SIG-M5 treated with dmso at 0.1 percent for 504 hours (cell line): ENCODE data around the gene TGM6.

Source experiments
- DNase-seq: peaks from one replicate; lab custom pipeline; 2025; ENCODE audit not compliant: unreplicated experiment; lab: John Stamatoyannopoulos, UW

Gene TGM6

GRCh38 chr20:2380601-2381000 is at the start of gene TGM6:
TGM6 (plus strand) TSS chr20:2380901; CDS start chr20:2380969, 68 bp downstream.
- DNase-seq = no peak

DNA sequence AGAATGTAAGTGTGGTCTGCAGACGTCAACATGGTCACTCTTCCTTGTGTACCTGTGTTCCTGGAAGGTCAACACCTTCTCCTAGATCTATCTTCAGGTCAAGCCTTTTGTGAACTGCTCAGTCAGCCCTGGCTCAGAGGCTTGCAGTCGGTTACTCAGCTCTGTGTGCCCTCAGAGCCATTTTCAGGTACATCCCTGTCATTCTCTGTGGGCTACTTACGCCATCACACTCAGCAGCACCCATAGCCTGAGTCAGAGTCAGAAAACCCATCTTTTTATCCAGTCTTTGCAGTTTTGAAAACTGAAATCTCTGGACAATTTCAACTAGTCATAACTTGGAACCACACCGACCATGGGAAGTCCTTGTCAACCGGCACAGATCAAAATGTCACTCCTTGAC is 49.6 kb upstream of the TGM6 start:
- no peak for DNase-seq

DNA sequence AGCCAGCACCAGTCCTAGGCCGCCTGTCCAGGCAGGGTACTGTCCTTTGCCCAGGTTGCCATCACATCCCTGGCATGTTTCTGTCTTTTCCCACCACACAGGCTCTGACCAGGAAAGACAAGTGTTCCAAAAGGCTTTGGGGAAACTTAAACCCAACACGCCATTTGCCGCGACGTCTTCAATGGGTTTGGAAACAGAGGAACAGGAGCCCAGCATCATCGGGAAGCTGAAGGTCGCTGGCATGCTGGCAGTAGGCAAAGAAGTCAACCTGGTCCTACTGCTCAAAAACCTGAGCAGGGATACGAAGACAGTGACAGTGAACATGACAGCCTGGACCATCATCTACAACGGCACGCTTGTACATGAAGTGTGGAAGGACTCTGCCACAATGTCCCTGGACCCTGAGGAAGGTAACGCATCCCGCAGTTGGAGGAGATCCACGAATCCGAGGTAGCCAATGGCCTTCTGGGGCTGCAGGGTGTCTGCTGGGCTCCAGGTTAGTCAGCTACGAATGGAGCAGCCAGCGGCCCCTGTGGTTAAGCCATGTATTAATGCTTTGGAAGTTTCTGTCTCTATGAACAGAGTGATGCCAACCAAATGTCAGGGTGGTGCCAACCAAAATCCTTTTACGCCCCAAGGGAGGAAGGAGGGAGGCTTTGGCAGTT is 48.7 kb upstream of the TGM6 start:
- DNase-seq = no peak

DNA sequence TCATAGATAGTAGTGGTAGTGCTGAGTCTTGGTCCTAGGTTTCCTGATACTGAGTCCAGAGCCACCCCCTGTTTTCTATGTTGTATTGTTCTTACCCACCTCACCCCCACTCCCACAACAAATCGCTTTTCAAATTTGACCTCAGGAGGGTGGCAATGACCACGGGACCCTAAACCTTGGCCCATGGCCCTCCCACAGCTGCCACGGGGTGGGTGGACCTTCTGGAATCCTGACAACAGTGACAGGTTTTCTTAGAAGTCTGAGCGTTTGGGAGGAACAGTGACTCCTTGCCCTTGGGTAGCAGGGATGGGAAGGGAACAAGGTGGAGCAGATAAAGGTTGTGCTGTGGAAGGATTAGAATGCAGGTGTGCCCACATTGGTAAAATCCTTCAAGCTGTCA is 48.0 kb upstream of the TGM6 start:
- no peak for DNase-seq

GRCh38 chr20:2333821-2334220 is 46.9 kb upstream of the TGM6 start:
- DNase-seq = no peak

GRCh38 chr20:2335096-2335870 is 45.4 kb upstream of the TGM6 start:
- no peak for DNase-seq

DNA sequence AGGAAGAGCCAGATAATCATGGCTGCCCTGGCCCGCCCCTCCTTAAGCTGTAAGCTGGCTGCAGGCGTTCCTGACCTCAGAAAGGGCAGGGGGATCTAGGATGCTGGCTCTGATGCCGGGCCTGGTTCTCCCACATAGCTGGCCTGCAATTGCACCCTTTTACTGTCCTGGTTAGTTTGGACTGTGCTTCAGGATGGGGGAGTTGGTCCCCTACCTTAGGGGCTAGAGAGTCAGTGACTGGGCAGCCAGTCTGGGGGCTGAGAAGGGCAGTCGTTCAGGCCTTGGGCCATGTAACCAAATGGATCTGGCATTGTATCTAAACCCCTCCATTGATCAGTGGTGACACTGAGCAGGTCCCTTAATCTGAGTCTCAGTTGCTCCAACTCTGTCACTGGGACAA is 44.2 kb upstream of the TGM6 start:
- DNase-seq = no peak

DNA sequence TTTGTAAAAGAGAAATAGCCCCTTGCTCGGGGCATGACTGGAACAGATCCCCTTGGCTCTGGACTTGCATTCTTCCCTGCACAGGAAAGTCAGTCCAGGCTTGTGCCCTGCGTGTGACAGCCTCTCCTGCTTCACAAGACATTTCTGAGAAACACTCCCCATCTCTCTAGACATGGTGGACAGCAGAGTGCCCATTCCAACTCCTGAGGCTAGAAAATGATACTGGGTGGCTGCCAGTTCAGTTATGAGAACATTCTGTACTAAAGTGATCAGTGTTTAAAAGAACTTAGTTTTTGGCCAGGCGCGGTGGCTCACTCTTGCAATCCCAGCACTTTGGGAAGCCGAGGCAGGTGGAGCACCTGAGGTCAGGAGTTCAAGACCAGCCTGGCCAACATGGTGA is 43.6 kb upstream of the TGM6 start:
- DNase-seq = no peak

DNA sequence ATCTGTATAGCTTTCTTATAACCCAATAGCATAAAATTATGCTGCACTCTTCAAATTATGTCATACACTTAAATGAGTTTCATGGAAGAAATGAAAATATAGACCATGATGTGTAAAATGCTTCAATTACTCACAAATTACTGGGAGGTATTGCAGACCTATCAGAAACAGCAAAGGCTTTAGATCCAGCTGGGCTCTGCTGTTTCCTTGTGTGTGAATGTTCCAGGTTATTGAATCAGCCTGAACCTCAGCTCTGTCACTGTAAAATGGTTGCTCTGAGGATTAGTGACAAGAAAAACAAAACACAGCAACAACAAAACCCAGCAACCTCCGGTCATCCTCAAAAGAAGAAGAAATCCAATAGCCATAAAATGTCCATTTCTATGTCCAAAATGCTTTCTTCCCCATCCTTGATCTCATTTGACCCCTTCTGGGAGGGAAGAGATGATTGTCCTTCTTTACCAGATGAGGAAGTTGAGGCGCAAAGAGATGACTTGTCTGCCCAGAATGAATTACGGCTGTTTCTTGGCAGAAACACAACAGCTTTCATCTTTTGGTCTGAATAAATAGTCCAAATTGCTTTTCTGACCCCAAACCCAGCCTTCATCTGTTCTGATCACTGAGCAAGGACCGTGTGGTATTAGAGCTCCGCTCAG is 42.2 kb upstream of the TGM6 start:
- DNase-seq = no peak

DNA sequence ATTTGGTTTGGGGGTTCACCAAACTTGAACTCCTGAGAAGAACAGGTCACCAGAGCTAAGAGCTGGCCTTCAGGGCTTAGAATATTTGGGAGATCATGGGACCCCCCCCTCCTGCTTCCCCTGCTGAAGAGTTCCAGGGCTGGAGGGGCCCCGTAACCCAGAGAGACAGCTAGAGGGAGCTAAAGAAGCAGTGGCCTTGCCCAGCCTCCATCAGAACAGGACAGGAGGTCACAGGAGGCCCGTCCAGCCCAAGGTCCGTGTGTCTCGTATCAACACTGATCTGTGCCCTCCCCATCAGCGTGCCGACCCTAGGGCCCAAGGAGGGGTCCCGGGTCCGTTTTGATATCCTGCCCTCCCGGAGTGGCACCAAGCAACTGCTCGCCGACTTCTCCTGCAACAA is 40.6 kb upstream of the TGM6 start:
- no peak for DNase-seq

DNA sequence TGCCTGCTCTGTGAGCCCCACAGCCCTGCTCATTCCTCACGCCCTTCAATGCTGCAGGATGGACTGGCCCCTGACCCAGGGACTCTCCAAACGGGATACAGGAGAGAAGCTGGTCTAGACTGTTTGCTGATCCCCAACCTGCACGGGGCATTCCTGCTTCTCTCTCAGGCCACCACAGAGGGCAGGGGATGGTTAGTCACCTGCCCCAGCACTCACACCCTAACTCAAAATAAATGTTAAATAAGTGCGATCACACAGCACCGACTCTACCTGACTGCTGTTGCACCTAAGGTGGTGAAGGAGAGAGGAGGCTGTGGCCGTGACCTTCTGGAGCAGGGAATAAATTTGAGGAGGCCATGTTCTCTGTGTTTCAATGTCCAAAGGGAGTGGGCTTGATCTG is 39.9 kb upstream of the TGM6 start:
- DNase-seq = no peak

- DNase-seq = no peak
Observed at GRCh38 chr20:2341336-2341735, 39.4 kb upstream of the TGM6 start.

GRCh38 chr20:2342243-2342642 is 38.5 kb upstream of the TGM6 start:
- no peak for DNase-seq

GRCh38 chr20:2346188-2346587 is 34.5 kb upstream of the TGM6 start:
- no peak for DNase-seq

DNA sequence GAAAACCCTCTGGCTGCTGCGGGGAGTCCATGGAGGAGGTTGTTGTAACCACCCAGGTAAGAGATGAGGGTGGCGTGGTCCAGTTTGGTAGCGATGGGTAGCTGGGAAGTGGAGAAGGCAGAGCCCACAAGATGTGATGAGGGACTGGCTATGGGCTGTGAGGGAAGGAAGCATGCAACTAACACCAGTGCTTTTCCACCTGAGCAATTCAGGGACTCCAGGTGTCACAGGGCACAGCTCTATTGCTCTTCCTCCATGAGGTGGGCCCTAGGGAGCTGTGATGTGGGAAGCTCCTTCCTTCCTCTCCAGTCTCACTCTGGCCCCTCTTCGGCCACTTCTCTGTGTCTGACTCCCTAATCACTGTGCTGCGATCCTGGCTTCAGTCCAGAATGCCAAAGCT is 32.4 kb upstream of the TGM6 start:
- no peak for DNase-seq

DNA sequence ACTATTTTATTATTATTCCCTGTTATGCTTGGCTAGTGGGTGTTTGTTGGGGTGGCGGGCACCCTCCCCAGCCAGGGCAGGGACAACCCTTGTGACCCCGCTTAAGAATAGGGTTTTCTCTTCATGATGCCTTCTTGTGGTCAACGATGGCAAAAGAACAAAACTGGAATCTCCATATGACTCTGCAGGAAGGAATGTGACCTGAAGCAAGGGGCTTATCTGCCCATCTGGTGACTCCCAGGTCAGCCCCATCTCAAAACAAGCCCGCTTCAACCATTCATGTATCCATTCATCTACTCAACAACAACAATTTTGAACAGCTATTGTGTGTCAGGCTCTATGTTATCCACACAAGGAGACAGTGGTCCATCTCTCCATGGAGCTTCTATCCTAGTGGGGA is 30.9 kb upstream of the TGM6 start:
- DNase-seq = no peak

GRCh38 chr20:2350606-2351005 is 30.1 kb upstream of the TGM6 start:
- no peak for DNase-seq

GRCh38 chr20:2353231-2353630 is 27.5 kb upstream of the TGM6 start:
- peak; percentile 21 for DNase-seq

DNA sequence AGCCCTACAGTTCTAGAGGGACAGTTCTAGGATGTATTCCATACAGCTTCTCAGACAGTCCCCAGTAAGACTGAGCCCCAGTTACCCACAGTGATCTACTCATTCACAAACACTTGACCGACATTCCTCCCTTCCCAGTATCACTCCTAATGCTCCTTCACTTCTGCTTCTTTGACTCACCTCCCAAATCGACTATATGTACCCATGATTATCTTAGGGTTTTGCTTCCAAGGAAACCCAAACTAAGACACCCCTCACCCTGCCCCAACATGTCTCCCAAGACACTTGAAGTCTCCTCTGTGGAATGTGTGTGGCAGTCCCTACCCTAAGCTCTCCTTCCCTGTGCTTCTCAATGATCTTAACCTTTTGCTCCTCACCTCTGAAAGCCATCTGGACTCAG is 23.6 kb upstream of the TGM6 start:
- no peak for DNase-seq

- DNase-seq = no peak
Observed at GRCh38 chr20:2358006-2358405, 22.7 kb upstream of the TGM6 start.

DNA sequence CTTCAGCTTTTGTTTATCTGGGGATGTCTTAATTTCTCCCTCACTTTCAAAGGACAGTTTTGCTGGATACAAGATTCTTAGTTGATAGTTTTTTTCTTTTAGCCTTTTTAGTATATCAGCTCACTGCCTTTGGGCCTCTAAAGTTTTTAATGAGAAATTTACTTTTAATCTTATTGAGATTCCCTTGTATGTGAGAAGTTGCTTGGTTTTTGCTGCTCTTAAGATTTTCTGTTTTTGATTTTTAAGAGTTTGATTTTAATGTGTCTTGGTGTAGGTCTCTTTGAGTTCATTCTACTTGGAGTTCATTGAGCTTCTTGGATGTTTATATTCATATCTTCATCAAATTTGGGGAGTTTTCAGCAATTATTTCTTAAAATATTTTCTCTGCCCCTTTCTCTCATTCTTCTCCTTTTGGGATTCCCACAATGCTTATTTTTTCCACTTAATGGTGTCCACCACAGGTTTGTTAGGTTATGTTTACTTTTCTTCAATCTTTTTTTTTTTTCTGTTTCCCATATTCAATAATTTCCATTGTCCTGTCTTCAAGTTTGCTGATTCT is 19.6 kb upstream of the TGM6 start:
- no peak for DNase-seq

DNA sequence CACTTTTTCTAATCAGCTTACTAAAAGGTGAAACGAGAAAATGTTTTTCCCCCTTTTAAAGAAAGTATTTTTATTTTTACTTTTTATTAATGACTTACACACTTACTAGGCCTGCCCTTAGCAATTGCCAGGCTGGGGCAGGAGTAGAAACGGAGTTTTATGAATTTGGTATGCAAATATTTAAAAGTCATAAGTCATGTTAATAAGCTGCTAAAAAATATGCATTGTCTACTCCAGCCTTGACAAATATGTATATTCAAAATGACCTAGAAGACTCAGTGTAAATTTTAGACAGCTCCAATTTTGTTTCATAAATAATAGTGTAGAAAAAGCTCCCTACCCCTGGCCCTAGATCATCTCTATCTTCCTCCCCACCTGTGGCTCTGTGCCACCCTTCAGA is 17.5 kb upstream of the TGM6 start:
- no peak for DNase-seq
